SH-SY5Y (cell line): ENCODE data around the gene CCDC142.

Experiments
- GATA2 ChIP-seq: IDR thresholded peaks from 2 replicates; pipeline ENCODE4 v1.6.1; 2011; ENCODE audit warnings: mild to moderate bottlenecking, low read depth, low read length
- GATA3 ChIP-seq: IDR thresholded peaks from 2 replicates; pipeline ENCODE4 v1.6.1; 2011; ENCODE audit warnings: low read depth, mild to moderate bottlenecking, low read length, moderate library complexity

- TF ChIP-seq GATA2 (no peak; the same call in 1 of the 2 replicates), GATA3 (no peak)
These were observed 31.8 kb upstream of the CCDC142 start, which contains the start of gene TLX2 for GRCh38 chr2:74514368-74515270.
